GM13976 (cell line): ENCODE measurements around the gene TDRD9.

Source experiments
- DNase-seq: peaks from one replicate; pipeline ENCODE4 v3.0.0; 2012; ENCODE audit warnings: low spot score
- in situ Hi-C: fragments of 300-500 bp; cut with MboI; formaldehyde crosslinking; loops from one replicate; pipeline ENCODE4 v1.12.0; 2022; ENCODE audit warnings: low sequenced_read_pairs, mixed read lengths, inconsistent platforms; ENCODE audit not compliant: unreplicated experiment
- TF ChIP-seq, protein P1 (sequence below): IDR thresholded peaks from 2 replicates; pipeline ENCODE4 v1.5.1; 2012; ENCODE audit warnings: borderline replicate concordance, mild to moderate bottlenecking; ENCODE audit not compliant: insufficient read depth; ENCODE audit errors: extremely low read depth, missing control alignments, control extremely low read depth

The TDRD9 gene, protein sequence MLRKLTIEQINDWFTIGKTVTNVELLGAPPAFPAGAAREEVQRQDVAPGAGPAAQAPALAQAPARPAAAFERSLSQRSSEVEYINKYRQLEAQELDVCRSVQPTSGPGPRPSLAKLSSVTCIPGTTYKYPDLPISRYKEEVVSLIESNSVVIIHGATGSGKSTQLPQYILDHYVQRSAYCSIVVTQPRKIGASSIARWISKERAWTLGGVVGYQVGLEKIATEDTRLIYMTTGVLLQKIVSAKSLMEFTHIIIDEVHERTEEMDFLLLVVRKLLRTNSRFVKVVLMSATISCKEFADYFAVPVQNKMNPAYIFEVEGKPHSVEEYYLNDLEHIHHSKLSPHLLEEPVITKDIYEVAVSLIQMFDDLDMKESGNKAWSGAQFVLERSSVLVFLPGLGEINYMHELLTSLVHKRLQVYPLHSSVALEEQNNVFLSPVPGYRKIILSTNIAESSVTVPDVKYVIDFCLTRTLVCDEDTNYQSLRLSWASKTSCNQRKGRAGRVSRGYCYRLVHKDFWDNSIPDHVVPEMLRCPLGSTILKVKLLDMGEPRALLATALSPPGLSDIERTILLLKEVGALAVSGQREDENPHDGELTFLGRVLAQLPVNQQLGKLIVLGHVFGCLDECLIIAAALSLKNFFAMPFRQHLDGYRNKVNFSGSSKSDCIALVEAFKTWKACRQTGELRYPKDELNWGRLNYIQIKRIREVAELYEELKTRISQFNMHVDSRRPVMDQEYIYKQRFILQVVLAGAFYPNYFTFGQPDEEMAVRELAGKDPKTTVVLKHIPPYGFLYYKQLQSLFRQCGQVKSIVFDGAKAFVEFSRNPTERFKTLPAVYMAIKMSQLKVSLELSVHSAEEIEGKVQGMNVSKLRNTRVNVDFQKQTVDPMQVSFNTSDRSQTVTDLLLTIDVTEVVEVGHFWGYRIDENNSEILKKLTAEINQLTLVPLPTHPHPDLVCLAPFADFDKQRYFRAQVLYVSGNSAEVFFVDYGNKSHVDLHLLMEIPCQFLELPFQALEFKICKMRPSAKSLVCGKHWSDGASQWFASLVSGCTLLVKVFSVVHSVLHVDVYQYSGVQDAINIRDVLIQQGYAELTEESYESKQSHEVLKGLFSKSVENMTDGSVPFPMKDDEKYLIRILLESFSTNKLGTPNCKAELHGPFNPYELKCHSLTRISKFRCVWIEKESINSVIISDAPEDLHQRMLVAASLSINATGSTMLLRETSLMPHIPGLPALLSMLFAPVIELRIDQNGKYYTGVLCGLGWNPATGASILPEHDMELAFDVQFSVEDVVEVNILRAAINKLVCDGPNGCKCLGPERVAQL (N-terminal part only)

DNA sequence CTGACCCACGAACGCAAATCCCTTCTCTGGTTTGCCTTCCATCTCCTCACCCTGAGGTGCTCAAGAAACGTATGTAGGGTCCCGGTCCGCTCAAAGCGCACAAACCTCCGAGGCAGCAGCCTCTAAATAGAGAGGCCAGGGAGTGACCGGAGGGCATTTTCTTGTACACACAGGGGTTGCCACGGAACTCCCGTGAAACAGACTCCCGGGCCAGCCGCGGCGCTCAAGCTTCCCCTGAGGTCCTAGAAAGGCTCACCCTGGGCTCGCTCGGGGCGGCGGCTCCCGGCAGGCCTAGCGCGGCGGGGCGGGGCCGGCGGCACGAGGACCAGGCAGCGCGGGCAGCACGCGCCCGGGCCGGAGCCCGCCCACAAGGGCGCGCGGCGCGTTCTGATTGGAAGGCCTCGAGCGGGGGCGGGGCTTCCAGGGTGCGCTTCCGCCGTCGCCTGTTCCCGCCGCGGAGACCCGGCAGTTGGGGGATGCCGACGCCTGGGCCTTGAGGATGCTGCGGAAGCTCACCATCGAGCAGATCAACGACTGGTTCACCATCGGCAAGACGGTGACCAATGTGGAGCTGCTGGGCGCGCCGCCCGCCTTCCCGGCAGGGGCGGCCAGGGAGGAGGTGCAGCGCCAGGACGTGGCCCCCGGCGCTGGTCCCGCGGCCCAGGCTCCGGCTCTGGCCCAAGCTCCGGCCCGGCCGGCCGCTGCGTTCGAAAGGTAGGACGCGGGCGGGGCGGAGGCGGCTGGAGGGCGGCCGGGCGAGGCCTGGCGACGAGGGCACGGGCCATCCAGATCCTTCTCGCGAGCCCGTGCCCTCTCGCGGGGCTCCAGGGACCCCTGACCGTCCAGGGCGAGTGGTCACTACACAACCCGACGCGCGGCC, at the start of gene TDRD9:
TDRD9 (plus strand) TSS at position 446 of the 880 bp plus-strand sequence; CDS start at position 500, 54 bp downstream.
- DNase-seq: no peak
- in situ Hi-C loops: no loop called here
- TF ChIP-seq, protein P1, sequence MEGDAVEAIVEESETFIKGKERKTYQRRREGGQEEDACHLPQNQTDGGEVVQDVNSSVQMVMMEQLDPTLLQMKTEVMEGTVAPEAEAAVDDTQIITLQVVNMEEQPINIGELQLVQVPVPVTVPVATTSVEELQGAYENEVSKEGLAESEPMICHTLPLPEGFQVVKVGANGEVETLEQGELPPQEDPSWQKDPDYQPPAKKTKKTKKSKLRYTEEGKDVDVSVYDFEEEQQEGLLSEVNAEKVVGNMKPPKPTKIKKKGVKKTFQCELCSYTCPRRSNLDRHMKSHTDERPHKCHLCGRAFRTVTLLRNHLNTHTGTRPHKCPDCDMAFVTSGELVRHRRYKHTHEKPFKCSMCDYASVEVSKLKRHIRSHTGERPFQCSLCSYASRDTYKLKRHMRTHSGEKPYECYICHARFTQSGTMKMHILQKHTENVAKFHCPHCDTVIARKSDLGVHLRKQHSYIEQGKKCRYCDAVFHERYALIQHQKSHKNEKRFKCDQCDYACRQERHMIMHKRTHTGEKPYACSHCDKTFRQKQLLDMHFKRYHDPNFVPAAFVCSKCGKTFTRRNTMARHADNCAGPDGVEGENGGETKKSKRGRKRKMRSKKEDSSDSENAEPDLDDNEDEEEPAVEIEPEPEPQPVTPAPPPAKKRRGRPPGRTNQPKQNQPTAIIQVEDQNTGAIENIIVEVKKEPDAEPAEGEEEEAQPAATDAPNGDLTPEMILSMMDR: no peak

DNA sequence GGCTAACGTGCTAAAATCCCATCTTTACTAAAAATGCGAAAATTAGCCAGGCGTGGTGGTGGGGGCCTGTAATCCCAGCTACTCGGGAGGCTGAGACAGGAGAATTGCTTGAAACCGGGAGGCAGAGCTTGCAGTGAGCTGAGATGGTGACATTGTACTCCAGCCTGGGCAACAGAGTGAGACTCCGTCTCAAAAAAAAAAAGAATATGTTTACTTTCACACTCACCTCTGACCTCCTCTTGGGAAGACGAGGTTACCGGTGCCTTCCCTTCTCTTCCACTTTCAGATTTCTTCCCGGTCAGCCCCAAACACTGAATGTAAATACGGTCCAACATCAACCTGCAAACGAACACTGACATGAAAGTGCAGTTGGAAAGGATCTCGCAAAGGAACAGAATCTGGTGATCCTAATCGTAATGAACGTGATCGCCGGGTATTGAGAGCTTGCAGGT, 49.1 kb upstream of the TDRD9 start:
- in situ Hi-C loops: no loop called here
- TF ChIP-seq, protein P1: no peak
- no peak for DNase-seq

DNA sequence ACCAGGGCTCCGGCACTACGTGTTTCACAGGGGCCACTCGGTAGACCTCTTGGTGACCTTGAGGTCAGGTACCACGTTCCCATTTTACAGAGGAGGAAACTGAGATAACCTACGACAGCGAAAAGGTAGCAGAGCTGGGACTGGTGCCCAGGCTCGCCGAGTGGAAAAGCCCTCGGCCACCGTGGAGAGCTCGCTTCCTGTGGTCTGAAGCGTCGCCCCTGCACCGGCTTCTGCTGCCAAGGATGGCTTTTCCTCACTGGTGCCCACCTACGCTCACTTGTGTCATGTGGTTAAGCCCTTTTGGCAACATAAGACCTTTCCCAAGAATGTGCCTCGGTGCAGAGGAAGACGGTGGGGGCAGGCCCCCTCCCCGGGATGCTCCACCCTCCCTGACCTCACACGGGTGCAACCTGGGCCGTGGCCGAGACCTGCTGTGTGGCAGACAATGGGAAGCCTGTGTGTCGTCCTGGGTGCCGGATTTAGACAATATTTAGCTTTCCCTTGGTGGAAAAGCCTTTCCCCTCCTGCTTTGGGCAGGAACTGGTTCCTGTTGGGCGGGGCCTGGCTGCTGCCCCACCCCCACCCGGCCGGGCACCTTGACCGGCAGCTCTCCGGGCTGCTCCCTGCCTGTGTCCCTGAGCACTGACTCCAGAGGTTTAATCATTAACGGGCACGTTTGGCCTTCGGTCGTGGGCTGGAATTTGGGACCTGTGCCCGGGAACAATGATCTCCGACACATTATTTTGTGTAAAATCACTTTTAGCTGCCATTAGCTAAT, 48.5 kb upstream of the TDRD9 start:
- in situ Hi-C loops: no loop called here
- TF ChIP-seq, protein P1: no peak
- DNase-seq: no peak

DNA sequence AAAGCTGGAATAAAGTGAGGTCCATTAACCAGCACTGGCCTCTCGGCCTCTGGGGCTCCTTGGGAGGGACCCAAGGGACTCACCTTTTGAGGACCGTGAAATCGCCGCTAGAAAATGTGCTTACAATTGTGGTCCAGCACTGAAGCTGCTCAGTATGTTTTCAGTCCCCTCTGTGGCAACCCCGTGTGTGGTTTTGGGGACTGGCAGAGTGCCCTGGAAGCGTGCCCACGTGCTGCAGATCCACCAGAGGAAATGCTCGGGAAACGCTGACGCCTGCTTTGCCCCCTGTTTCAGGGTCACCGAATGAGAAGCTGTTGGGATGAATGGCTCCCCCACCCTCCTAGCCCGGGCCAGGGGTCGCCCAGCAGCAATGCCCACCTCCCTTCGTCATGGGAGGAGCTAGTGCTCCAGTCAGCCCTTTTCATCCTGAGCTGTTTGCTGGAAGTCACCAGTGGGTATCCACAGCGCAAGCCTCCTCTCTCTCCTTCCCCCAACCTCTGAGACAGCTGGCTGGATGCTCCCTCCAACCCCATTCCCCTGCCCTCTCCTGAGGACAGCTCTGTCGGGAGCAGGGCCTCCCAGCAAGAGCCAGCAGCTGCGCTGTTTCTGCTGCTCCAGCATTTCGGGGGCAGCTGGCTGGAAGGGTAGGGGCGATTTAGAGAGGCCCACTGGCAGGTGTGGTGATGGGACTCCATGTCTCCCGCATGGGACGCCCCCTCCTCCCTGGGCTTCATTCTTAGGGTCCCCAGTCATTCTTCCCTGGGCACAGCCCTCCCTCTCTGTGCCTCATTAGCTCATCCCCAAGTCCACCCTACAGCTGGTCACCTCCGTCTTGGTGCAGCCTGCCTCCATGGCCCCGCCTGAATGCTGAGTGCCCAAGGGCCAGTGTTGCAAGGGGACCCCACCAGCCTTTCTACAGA, 47.6 kb upstream of the TDRD9 start:
- TF ChIP-seq, protein P1: no peak
- in situ Hi-C loops: no loop called here
- DNase-seq: no peak
